ENCODE results near the gene SMPX. TPM values are rescaled to one million over a fixed set of nuclear protein-coding genes. Genes with fewer than 3 reads are reported as not detected.

Gene SMPX
- total and polyA plus RNA-seq, 8 donors = 1.0 to 126 (median 13.9) TPM; not detected in 2

DNA sequence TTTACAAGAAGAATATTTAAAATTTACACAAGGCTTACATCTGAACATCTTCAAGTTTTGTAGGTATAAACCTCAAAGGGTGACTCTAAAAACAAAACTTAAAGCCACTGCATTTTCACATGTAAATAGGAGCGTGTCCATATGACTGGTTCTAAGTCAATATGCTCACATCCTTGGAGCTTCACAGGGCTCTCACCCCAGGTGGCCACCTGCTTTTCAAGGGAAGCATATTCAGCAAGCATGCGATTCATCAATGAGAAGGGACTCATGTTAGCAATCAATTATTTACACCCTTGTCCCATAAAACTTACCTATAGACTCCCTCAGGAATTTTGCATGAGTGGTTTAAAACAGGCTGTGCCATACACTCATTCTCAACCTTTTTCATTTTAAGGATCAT, 82.0 kb downstream of the SMPX start:
- no peak overlapping the region for H3K4me3 ChIP-seq
- no peaks in the 10 kb centered on the region for H3K9me3 ChIP-seq
- WGBS, 5 donors = 37 to 61% (median 56%) methylated on average over 2 of the region's 2 CpGs
- no peak for DNase-seq
- H3K27ac ChIP-seq = no peak overlapping the region
- H3K27me3 ChIP-seq = no peaks in the 10 kb centered on the region
- no peaks in the 10 kb centered on the region for H3K36me3 ChIP-seq
- TF ChIP-seq POLR2A (IDR thresholded peaks at IDR 0.05) = no peak
- TF ChIP-seq, protein P1, sequence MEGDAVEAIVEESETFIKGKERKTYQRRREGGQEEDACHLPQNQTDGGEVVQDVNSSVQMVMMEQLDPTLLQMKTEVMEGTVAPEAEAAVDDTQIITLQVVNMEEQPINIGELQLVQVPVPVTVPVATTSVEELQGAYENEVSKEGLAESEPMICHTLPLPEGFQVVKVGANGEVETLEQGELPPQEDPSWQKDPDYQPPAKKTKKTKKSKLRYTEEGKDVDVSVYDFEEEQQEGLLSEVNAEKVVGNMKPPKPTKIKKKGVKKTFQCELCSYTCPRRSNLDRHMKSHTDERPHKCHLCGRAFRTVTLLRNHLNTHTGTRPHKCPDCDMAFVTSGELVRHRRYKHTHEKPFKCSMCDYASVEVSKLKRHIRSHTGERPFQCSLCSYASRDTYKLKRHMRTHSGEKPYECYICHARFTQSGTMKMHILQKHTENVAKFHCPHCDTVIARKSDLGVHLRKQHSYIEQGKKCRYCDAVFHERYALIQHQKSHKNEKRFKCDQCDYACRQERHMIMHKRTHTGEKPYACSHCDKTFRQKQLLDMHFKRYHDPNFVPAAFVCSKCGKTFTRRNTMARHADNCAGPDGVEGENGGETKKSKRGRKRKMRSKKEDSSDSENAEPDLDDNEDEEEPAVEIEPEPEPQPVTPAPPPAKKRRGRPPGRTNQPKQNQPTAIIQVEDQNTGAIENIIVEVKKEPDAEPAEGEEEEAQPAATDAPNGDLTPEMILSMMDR (IDR thresholded peaks at IDR 0.05) = no peak
- no peak for TF ChIP-seq EP300 (IDR thresholded peaks at IDR 0.05)
- no peaks in the 10 kb centered on the region for H3K4me1 ChIP-seq
- intact Hi-C loops (cut with DNase I; ENCODE audit: low total_unique reads) = no loop called here

- intact Hi-C loops (cut with DNase I; ENCODE audit: low total_unique reads) = no loop called here
- H3K9me3 ChIP-seq = no peaks in the 10 kb centered on the region
- H3K4me1 ChIP-seq = no peaks in the 10 kb centered on the region
- no peak for DNase-seq
- H3K27ac ChIP-seq = no peak overlapping the region
- no peak overlapping the region for H3K4me3 ChIP-seq
- no peaks in the 10 kb centered on the region for H3K36me3 ChIP-seq
- H3K27me3 ChIP-seq = no peaks in the 10 kb centered on the region
- WGBS, 5 donors = 40 to 59% (median 51%) methylated on average over 4 of the region's 4 CpGs
- TF ChIP-seq POLR2A (IDR thresholded peaks at IDR 0.05) (no peak), EP300 (IDR thresholded peaks at IDR 0.05) (no peak), POLR2AphosphoS5 (IDR thresholded peaks at IDR 0.05) (no peak)
- TF ChIP-seq, protein P1 (IDR thresholded peaks at IDR 0.05) = no peak
These were observed 83.3 kb downstream of the SMPX start for GRCh38 chrX:21674430-21675186.

GRCh38 chrX:21666679-21667078, 91.2 kb downstream of the SMPX start:
- TF ChIP-seq EP300 (IDR thresholded peaks at IDR 0.05) (no peak), POLR2AphosphoS5 (IDR thresholded peaks at IDR 0.05) (no peak), POLR2A (IDR thresholded peaks at IDR 0.05) (no peak)
- TF ChIP-seq, protein P1 (IDR thresholded peaks at IDR 0.05) = no peak
- Histone ChIP-seq H3K9me3 (no peaks in the 10 kb centered on the region), H3K27me3 (peaks cover 0 to 7% (median 0%) of the 10 kb centered on the region in 3 donors), H3K36me3 (no peaks in the 10 kb centered on the region), H3K27ac (no peak overlapping the region), H3K4me3 (no peak overlapping the region), H3K4me1 (no peaks in the 10 kb centered on the region)
- intact Hi-C loops (cut with DNase I; ENCODE audit: low total_unique reads) = no loop called here
- 63 to 87% (median 81%) methylated on average over 4 of the region's 4 CpGs for WGBS, 5 donors
- no peak for DNase-seq

GRCh38 chrX:21666252-21666651, 91.7 kb downstream of the SMPX start:
- H3K4me1 ChIP-seq = no peaks in the 10 kb centered on the region
- H3K9me3 ChIP-seq = no peaks in the 10 kb centered on the region
- no peaks in the 10 kb centered on the region for H3K36me3 ChIP-seq
- whole genome bisulfite sequencing, 5 donors = 60 to 95% (median 81%) methylated on average over 4 of the region's 4 CpGs
- peaks cover 0 to 8% (median 0%) of the 10 kb centered on the region in 3 donors for H3K27me3 ChIP-seq
- no peak for DNase-seq
- no peak overlapping the region for H3K27ac ChIP-seq
- H3K4me3 ChIP-seq = no peak overlapping the region
- no peak for TF ChIP-seq EP300 (IDR thresholded peaks at IDR 0.05)
- no peak for TF ChIP-seq POLR2A (IDR thresholded peaks at IDR 0.05)
- TF ChIP-seq POLR2AphosphoS5 (IDR thresholded peaks at IDR 0.05) = no peak
- TF ChIP-seq, protein P1 (IDR thresholded peaks at IDR 0.05) = no peak
- intact Hi-C loops (cut with DNase I; ENCODE audit: low total_unique reads) = no loop called here

Measured in stomach (tissue), 9 donors.